ENCODE results near the gene ABI3BP.
A peak's percentile ranks its signal among the peaks of the same experiment; 100 is the strongest.

The ABI3BP gene

GRCh38 chr3:100709842-100710260 lies 283.4 kb downstream of the ABI3BP start:
- peak overlapping the region; percentile 86 for H3K27ac ChIP-seq
- TF ChIP-seq CTCF (conservative IDR thresholded peaks at IDR 0.05) (no peak), ZFX (IDR thresholded peaks at IDR 0.05) (no peak)

DNA sequence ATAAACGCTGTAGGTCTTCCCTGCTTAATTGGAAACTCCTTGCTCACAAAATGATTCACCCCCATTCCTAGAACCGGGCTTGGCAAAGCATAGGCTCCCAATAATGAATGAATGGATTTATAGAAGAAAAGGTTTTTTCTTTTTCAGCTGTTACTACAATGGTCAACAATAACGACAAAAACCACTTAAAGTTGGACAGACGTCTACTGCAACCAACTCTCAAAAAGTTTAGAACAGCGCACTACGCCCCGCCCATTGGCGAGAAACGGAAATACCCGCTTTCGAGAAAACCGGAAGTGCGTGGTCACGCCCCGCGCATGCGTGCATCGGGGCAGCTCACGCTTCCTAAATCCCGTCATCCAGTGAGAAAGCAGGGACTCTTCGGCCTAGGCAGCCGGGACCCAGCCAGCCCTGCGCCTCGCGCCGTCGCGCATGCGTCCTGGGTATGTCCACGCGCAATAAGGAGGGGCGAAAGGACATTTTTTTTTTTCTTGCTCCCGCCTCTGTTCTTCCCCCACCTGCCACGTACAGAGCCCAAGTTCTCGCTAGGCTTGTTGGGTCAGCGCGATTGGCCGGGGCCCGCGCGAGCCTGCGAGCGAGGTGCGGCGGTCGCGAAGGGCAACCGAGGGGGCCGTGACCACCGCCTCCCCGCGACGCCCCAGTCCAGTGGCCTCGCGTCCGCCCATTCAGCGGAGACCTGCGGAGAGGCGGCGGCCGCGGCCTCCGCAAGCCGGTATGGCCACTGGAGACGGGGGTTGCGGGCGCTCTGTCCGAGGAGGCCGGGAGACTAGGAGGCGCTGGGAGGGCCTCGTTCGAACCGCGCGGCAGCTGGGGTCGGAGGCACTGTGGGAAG lies 284.0 kb downstream of the ABI3BP start, which contains the start of gene TFG:
Gene TFG (plus strand): TSS at position 506 of the 853 bp plus-strand sequence. CDS start 4,192 bp downstream, outside the sequence.
- H3K27ac ChIP-seq = peak within 1 kb of the TSS; percentile 86
- TF ChIP-seq ZFX (IDR thresholded peaks at IDR 0.05) = peak; percentile 59
- no peak for TF ChIP-seq CTCF (conservative IDR thresholded peaks at IDR 0.05)

GRCh38 chr3:100708644-100708988 lies 284.6 kb downstream of the ABI3BP start:
- peak overlapping the region; percentile 86; the same call in 1 of the 2 replicates for H3K27ac ChIP-seq
- TF ChIP-seq CTCF (conservative IDR thresholded peaks at IDR 0.05) (no peak), ZFX (IDR thresholded peaks at IDR 0.05) (no peak)

GRCh38 chr3:100706365-100706764 lies 286.9 kb downstream of the ABI3BP start:
- TF ChIP-seq ZFX (IDR thresholded peaks at IDR 0.05) = no peak
- TF ChIP-seq CTCF (conservative IDR thresholded peaks at IDR 0.05) = no peak
- H3K27ac ChIP-seq = no peak overlapping the region

- no peak overlapping the region for H3K27ac ChIP-seq
- no peak for TF ChIP-seq CTCF (conservative IDR thresholded peaks at IDR 0.05)
Measured at GRCh38 chr3:100703865-100704264, 289.4 kb downstream of the ABI3BP start.

DNA sequence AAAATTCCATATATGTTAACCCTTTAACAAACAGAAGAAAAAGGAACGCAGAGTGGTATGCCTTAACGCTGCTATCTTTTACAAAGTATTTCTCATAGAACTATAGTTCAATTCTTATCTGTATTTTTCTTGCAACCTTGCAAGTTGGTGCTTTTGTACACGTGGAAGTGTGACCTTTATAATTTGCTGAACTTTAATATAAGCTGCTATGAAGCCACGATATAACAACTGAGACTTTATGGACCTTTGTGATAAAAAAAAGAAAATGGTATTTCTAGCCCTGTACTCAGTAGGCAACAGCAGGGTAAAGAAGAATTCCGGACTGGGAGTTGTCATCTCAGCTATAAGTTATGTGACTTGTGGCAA lies 290.3 kb downstream of the ABI3BP start:
- TF ChIP-seq CTCF (conservative IDR thresholded peaks at IDR 0.05) = no peak
- no peak for TF ChIP-seq ZFX (IDR thresholded peaks at IDR 0.05)
- no peak overlapping the region for H3K27ac ChIP-seq

DNA sequence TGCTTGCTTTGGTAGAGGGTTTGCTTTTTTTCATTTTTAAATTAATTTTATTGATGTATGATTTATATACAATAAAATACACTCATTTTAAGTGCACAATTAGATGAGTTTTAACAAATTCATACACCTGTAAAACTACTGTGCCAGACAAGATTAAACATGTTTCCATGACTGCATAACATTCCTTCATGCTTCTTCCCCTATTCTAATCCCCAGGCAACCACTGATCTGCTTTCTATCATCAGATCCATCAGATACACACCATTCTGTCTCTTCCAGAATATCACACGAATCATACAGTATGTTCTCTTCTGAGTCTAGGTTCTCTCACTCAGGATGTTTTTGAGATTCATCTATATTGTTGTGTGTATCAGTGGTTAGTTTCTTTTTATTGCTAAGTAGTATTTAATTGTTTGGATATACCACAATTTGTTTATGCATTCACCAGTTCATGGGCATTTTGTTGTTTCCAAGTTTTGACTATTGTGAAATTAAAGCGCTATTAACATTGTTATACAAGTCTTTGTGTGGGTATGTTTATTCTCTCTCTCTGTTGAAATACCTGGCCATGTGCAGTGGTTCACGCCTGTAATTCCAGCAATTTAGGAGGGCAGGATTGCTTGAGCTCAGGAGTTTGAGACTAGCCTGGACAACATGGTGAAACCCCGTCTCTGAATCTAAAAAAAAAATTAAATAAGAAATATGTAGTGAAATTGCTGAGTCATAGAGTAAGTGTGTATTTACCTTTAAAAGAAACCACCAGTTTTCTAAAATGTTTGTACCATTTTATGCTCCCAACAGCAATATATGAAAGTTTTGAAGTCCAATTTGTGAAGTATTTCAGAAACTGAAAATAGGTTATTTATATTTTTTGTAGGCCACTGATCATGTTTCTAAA lies 290.9 kb downstream of the ABI3BP start:
- TF ChIP-seq CTCF (conservative IDR thresholded peaks at IDR 0.05) = no peak
- TF ChIP-seq ZFX (IDR thresholded peaks at IDR 0.05) = no peak
- no peak overlapping the region for H3K27ac ChIP-seq
